ENCODE results near the gene DNAAF3.

Gene DNAAF3

GRCh38 chr19:55114566-55115145 is 51.8 kb downstream of the DNAAF3 start:
- H3K36me3 ChIP-seq (ENCODE audit: insufficient read depth, low read length), result peaks cover 18% of the 10 kb centered on the region
- H3K4me1 ChIP-seq (ENCODE audit: insufficient read depth, low read length), result peaks cover 44% of the 10 kb centered on the region
- H3K9me3 ChIP-seq (ENCODE audit: low read length), result no peaks in the 10 kb centered on the region
- no peaks in the 10 kb centered on the region for H3K27me3 ChIP-seq (ENCODE audit: insufficient read depth, low read length)
- no peak overlapping the region for H2AFZ ChIP-seq (ENCODE audit: low read depth, low read length)
- H3K4me3 ChIP-seq (ENCODE audit: low read length), result no peak overlapping the region

GRCh38 chr19:55113570-55114039 is 52.8 kb downstream of the DNAAF3 start:
- Histone ChIP-seq H3K9me3 (ENCODE audit: low read length) (no peaks in the 10 kb centered on the region), H3K36me3 (ENCODE audit: insufficient read depth, low read length) (peaks cover 25% of the 10 kb centered on the region), H3K4me1 (ENCODE audit: insufficient read depth, low read length) (peaks cover 44% of the 10 kb centered on the region), H3K27me3 (ENCODE audit: insufficient read depth, low read length) (no peaks in the 10 kb centered on the region), H3K4me3 (ENCODE audit: low read length) (no peak overlapping the region), H2AFZ (ENCODE audit: low read depth, low read length) (no peak overlapping the region)

- Histone ChIP-seq H3K4me1 (ENCODE audit: insufficient read depth, low read length) (peaks cover 39% of the 10 kb centered on the region), H2AFZ (ENCODE audit: low read depth, low read length) (no peak overlapping the region), H3K4me3 (ENCODE audit: low read length) (no peak overlapping the region), H3K9me3 (ENCODE audit: low read length) (no peaks in the 10 kb centered on the region), H3K36me3 (ENCODE audit: insufficient read depth, low read length) (peaks cover 25% of the 10 kb centered on the region), H3K27me3 (ENCODE audit: insufficient read depth, low read length) (no peaks in the 10 kb centered on the region)
These were observed 53.4 kb downstream of the DNAAF3 start for GRCh38 chr19:55112777-55113569.

DNA sequence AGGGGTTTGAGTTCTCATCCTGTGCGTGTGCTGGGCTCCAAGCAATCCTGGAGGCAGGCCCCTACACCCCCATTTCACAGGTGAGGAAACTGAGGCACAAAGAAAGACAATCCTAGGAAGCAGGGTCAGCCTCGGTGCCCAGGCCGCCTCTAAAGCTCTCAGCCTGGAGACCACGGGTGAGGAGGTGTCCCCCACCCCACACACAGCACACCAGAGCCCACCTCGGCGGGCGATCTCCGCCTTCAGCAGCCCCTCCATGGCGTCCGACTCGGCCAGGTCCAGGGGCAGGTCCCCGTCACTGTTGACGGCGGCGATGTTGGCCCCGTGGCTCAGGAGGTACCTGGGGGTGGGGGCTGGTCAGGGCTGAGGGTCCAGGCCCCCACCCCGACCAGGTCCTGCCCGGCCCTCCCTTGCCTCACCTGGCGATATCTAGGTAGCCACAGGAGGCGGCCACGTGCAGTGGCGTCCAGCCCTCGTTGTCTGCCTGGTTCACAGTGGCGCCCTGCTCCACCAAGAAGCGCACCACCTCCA is 54.1 kb downstream of the DNAAF3 start:
- H3K9me3 ChIP-seq (ENCODE audit: low read length), result no peaks in the 10 kb centered on the region
- H3K4me1 ChIP-seq (ENCODE audit: insufficient read depth, low read length), result peaks cover 39% of the 10 kb centered on the region
- no peak overlapping the region for H2AFZ ChIP-seq (ENCODE audit: low read depth, low read length)
- H3K27me3 ChIP-seq (ENCODE audit: insufficient read depth, low read length), result no peaks in the 10 kb centered on the region
- peaks cover 25% of the 10 kb centered on the region for H3K36me3 ChIP-seq (ENCODE audit: insufficient read depth, low read length)
- H3K4me3 ChIP-seq (ENCODE audit: low read length), result no peak overlapping the region

DNA sequence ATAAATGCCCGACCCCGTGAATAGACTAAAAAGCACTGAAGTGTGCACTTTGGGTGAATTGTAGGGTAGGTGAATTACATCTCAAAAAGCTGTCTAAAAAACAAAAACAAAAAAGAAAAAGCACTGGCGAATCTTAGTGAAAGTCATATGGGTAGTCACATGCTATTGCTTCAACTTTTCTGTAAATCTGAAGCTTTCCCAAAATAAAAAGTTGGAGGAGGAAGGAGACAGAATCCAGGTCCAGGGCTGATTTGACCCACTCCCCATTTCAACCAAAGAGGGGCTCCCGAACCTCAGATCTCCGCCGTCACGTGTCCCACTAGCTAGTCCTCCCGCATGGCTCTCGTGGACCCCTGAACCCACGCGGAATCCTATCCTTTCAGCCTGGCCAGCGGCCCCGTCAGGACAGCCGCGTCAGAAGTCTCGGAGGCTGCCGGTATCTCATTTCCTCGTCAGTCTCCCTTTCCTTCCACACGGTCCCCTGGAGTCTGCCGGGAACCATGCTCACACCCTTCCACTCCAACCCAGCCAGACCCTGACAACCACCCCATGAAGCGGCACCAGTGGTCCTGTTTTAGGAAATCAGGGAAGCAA is 55.1 kb downstream of the DNAAF3 start:
- H3K27me3 ChIP-seq (ENCODE audit: insufficient read depth, low read length), result no peaks in the 10 kb centered on the region

GRCh38 chr19:55109527-55110291 is 56.7 kb downstream of the DNAAF3 start:
- Histone ChIP-seq H3K4me1 (ENCODE audit: insufficient read depth, low read length) (peaks cover 17% of the 10 kb centered on the region), H3K9me3 (ENCODE audit: low read length) (no peaks in the 10 kb centered on the region), H3K4me3 (ENCODE audit: low read length) (no peak overlapping the region), H2AFZ (ENCODE audit: low read depth, low read length) (no peak overlapping the region), H3K36me3 (ENCODE audit: insufficient read depth, low read length) (peaks cover 30% of the 10 kb centered on the region), H3K27me3 (ENCODE audit: insufficient read depth, low read length) (no peaks in the 10 kb centered on the region)

More for the DNA sequence above, 55.1 kb downstream of the DNAAF3 start:
- Histone ChIP-seq H3K4me1 (ENCODE audit: insufficient read depth, low read length) (peaks cover 34% of the 10 kb centered on the region), H3K36me3 (ENCODE audit: insufficient read depth, low read length) (peaks cover 30% of the 10 kb centered on the region), H3K4me3 (ENCODE audit: low read length) (no peak overlapping the region), H2AFZ (ENCODE audit: low read depth, low read length) (no peak overlapping the region), H3K9me3 (ENCODE audit: low read length) (no peaks in the 10 kb centered on the region)

Data from neuron (in vitro differentiated cells).